Activated CD4-positive, alpha-beta T cell treated with anti-CD3 and anti-CD28 coated beads for 48 hours (primary cell): ENCODE results near the gene KLHL35.
"Not testable (repeated sequence)": the region's sequence is repeated elsewhere in the genome, so short reads cannot be mapped to it uniquely, and the experiment has no call there.

Experiments used
- DNase-seq: peaks from one replicate; pipeline ENCODE4 v3.0.0-alpha.2; 2020

The KLHL35 gene

DNA sequence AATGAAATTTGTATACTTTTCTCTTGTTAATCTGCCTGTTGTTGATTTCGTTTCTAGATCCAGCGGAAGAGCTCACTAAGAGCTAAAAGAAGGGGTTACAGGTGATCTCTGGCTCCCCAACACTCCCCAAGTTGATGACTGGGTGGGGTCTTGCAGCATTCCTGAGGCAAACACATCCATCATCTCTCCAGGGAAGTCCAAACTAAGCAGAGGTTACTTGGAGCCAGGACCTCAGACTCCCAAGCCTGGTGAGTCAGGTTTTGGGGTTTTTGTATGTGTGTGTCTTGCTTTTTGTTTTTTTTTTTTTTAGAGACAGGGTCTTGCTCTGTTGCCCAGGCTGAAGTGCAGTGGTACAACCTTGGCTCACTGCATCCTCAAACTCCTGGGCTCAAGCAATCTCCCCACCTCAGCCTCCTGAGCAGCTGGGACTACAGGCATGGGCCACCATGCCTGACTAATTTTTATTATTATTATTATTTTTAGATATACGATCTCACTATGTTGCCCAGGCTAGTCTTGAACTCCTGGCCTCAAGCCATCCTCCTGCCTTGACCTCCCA is 45.2 kb downstream of the KLHL35 start:
- no peak for DNase-seq

DNA sequence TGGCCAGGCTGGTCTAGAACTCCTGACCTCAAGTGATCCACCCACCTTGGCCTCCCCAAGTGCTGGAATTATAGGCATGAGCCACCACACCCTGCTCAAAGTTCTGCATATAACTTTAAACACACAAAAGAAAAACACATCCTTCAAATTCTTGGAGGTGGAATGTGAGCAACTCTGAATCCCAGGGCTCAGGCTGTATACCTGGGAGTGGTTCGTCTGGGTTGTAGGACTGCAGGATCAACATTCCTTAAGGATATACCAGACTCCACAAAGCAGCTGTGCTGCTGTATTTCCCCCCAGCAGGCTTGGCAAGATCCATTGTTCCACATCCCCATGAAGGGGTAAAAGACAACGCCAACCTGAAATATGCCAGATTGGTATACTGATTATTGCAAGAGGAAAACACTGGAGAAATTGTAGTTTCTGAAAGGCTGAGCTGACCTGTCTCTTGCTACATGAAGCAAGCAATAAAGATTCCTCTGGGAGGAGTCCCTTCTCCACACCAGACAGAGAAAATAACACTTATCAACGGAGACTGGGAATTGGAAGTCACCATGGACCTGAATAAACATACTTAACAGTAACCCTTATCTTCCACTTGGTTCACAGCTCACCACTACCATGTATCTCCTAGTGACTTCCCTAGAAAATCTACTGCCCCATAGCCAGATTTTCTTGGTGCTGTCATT is 45.9 kb downstream of the KLHL35 start:
- no peak for DNase-seq

DNA sequence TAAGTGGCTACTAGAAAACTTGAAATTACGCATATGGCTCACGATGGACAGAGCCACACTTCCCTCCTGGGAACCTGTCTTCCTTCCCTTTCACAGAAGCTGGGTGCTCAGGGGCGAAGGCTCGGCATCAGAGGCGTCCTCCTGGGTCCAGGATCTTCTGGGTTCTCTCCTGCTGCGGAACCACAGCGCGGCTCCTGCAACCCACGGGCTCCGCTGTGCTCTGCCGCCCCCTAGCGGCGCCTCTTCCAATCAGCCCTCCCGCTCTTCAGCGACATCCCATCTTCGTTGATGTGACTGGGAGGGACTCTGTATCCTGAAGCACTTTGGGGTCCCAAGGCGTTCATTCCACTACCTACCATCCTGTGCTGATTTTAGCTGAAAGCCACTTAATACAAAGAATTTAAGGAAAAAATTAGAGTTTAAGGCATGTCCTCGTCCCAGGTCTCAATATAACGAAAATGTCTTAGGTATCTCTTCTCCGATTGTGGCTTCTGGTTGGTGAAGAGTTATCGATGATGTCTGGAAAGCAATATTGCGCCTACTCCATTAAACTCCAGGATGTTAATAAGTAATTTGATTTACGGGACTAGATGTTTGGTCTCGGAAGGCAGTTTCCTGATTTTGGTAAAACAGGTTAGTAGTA is 48.4 kb downstream of the KLHL35 start:
- DNase-seq = peak; percentile 82

DNA sequence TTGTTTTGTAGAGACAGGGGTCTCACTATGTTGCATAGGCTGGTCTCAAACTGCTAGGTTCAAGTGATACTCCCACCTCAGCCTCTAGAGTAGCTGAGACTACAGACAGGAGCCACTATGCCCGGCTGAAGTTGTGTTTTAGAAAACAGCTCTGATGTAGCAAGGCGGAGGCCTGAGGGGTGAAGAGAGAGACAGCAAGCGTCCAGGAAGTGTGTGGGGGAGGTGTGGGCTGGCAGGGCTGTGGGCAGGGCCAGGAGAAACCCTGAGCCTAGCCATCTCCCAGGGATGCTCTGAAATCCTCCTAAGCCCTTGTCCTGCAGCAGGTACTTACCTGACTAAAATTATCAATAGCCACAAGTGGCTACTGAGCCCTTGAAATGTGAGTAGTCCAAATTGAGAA is 49.8 kb downstream of the KLHL35 start:
- no peak for DNase-seq

DNA sequence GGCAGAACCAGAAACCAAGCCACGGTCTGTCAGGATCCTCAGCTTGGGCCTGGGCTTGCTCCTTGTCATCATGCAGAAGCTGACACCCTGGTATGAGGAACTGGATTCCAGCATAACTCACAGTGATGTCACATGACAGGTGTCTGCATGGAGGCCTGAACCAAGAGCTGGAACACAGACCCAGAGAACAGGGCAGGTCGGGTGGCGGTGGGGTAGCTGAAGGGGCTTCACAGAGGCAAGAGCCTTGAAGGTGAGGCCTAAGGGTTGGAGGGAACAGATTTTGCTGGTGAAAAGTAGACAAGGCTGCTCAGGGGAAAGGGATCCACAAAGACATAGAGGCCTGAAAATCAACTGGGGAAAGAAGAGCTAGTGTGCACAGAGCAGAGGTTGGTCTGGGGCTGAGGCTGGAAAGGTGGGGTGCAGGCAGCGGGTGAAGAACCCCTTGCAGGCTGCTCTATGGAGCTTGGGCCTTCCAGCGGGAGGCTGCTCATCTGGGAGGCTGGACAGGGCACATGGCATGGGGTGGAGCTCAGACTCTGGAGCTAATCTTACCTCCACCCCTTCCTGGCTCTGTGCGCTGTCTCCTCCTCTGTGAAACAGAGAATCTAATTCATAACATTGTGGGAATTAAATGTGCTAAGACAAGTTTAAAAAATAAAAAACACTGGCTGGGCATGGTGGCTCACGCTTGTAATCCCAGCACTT is 52.1 kb downstream of the KLHL35 start:
- no peak for DNase-seq

DNA sequence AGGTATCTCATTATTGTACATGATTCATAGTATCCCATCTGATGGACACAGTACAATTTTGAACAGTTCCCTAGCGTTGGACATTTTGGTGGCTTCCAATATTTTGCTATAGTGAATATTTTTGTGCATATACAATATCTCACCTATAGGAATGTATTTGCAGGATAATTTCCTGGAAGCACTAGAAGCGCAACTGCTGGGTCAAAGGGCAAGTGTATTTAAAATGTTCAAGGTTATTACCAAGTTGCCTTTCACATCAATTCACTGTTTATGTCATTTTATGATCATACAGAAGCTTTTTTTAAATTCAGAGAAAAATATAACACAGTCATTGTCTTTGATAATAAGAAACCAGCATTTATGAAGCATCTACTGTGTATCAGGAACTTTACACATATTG is 52.8 kb downstream of the KLHL35 start:
- DNase-seq = no peak

DNA sequence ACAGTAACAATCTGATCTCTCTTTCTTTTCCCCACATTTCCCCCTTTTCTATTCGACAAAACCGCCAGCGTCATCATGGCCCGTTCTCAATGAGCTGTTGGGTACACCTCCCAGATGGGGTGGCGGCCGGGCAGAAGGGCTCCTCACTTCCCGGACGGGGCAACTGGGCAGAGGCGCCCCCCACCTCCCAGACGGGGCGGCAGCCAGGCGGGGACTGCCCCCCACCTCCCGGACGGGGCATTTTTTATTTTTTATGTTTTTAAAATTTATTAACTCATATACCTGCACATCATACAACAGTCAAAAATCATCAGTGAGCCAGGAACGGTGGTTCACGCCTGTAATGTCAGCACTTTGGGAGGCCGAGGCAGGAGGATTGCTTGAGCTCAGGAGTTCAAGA is 54.2 kb downstream of the KLHL35 start:
- not testable (repeated sequence) for DNase-seq

DNA sequence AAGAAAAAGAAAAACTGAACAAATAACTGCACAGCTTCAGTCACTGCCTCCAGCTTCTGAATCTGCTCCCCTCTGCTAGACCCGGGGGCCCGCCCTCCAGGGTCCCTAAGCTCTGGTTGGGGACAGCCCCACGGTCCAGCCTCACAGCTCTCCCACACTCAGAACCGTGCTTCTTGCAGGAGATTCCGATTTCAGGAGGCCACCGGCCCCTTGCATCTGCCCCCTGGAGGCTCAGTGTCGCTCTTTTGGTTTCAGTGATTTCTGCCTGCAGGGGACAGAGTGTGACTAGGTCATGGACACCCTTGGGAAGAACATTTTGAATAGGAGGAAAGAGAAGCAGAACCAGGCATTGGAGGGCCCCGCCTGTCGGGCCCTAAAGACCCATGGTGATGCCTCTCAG is 56.8 kb downstream of the KLHL35 start:
- DNase-seq = no peak

DNA sequence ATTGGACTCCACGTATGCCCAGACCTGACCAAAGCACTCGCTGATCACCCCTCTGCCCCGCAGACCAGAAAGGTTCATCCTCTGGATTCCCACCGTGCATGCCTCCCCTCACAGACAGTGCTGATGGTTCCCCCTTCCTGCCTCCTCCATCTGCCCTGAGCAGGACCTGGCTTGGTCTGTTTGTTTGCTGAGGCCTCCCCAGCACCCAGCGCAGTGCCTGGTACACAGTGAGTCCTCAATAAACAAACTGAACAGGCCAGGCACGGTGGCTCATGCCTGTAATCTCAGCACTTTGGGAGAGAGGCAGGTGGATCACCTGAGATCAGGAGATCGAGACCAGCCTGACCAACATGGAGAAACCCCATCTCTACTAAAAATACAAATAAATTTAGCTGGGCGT is 57.4 kb downstream of the KLHL35 start:
- DNase-seq = no peak

DNA sequence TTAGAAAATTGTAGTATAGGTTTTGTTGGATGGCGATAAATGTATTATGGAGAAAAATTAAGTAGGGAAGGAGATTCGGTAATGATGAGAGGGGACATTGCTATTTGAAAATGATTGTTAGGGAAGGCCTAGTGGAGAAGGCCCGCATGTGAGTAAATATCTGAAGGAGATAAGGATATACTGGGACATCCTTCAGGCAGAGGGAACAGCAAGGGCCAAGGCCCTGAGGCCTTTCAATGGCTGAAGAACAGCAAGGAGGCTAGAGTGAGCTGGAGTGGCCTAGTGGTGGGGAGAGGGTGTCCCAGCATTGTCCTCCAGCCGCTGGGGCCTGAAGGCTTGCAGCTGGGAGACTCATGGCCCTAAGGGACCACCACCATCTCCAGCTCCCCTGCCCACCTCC is 58.4 kb downstream of the KLHL35 start:
- no peak for DNase-seq

DNA sequence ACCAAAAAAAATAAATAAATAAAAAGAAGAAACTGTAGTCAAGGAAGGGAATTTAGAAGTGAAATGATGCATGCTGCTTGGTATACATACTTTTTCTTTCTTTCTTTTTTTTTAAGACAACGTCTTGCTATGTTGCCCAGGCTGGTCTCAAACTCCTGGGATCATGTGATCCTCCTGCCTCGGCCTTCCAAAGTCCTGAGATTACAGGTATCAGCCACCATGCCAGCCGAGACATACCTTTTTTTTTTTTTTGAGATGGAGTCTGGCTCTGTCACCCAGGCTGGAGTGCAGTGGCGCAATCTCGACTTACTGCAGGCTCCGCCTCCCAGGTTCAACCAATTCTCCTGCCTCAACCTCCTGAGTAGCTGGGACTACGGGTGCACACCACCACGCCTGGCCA is 59.8 kb downstream of the KLHL35 start:
- DNase-seq = no peak
